Stimulated activated CD8-positive, alpha-beta memory T cell treated with anti-CD3 and anti-CD28 coated beads, Interleukin-15, amount 100 ng/mL, for 24 hours (primary cell): ENCODE measurements around the gene RPS5.
A peak's percentile ranks its signal among the peaks of the same experiment; 100 is the strongest.
"Not testable (repeated sequence)": the region's sequence is repeated elsewhere in the genome, so short reads cannot be mapped to it uniquely, and the experiment has no call there.

Experiments used
- DNase-seq: peaks from one replicate; pipeline ENCODE4 v3.0.0-alpha.2; 2020; ENCODE audit warnings: low read depth

RPS5 gene

DNA sequence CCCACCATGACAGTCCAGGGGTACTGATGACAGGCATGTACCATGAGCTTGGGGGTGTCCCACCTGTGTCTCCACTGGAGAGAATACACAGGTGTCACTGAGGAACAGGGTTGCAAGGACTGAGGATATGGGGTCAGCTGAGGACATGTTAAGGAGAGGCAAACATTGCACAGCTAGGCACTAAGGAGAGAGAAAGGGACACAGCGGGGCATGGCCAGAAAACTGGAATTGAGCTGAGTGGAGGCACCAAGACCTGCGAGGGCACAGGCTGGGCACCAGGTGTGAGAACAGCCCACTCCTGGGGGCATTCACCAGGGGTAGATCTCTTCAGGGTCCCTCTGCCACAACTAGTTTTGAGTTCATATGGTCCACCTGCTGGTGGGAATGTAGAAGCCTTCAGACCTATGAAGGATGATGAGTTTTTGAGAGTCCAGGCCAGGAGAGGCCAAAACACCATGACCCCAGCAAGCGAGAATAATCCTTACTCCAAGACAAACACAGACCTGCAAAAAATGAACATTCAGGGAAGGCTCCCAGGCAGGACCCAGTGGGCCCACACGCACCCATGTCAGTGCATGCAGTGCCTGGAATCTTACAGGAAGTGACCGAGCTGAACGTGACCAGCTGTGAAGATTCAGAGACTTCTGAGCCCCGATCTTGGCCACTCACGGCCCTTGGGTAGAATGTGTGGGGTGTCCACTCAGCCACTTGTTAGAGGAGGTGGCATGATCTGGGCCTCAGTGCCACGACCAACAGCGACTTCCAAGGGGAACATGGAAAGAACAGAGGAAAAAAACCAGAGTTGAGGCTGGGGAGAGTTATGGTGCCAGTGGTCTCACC lies 20.0 kb downstream of the RPS5 start:
- no peak for DNase-seq

DNA sequence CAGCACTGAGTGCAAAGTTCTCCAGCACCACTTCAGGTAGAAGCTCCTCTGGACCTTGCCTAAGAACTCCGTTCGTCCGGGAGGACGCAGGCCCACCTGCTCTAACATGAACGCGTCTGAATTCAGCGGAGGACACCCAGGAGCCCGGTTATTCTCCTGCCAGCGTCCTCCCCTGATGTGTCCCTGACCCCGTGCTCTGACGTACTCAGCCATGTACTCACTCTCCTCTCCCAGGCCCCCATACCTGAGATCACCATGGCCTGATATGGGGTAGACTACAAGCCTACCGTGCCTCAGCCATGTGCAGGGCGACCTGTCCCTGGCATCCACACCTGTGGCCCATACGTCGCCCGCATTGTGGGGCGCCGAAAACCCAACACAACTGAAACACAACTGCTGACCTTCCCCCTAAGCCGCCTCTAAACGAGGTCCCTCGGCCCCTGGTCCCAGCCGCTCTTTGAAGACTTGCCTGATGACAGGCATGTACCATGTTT lies 20.6 kb downstream of the RPS5 start:
- DNase-seq: no peak

DNA sequence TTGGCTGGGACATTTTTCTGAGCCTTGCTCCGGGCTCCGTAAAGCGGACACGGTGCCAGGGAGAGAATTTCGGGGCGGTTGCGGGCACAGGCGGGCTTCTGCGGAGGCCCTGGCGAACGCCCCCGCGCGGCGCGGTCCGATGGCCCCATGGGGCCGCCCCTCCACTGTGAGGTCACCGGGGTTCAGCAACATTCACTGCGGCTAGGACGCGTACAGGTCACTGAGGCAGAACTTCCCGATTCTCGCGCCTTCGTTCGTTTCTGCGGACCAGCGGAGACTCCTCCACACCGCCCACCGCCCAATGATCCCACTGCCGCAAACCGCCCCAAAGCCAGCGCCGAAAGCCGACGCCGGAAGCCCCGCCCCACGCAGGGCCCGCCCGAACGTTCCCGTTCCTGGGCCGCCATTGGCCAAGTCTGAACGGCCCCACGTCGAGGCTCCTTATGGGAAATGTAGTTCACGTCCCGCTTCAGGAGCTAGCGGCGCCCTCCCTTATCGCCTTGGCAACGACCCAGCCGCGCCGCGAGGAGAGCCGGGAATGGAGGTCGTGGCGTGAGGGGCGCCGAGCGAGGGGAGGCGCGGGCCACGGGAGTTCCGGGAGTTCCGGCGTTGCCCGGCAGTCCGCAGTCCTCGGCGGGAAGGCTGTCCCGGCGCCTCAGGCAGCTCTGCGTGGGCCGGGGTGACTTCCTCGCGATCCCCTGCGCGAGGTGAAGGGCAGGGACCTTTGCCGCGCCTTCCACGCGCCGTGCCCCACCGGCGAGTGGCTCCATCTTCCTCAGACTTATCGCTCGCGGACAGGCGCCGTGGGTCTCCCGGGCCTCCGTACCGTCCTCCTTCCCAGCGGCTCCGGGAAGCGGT lies 21.3 kb downstream of the RPS5 start, which contains the start of gene ZNF584:
Gene ZNF584, plus strand, starts transcription at position 498 of the 858 bp plus-strand sequence. CDS start 499 bp downstream, outside the sequence.
- DNase-seq: peak; percentile 87

DNA sequence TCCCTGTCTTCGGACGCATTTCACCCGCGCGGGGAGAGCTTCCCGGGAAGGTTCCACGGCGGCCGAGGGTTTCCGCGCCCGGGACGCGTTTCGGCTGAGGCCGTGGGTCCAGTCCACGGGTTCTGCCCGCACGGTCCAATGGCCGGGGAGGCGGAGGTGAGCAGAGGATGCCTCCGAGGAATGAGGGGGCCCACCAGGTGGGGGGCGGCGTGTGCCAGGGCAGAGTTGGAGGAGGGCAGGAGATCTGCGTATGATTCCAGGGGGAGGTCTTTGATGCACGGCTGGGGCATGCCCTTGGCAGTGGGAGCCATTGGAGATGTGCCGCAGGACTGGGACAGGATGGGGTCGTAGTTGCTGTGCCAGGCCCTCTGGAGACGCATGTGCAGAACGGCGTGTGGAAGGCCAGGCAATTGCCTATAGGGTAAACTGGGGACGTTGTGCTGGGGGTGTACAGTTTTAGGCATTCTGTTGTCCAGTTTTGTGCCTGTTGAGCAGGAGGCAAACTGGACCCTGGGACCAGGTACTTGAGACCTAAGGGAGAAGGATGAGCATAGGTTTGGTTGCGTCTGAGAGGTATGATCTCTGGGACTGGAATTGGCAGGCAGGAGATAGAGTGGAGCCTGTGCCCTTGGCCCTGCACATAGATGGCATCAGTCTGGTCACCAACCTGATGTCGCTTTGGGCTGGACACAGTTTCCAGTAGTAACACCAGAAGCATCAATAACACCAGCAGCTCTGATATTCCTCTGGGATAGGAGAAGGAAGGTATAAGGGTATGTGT lies 22.1 kb downstream of the RPS5 start:
- DNase-seq: no peak

DNA sequence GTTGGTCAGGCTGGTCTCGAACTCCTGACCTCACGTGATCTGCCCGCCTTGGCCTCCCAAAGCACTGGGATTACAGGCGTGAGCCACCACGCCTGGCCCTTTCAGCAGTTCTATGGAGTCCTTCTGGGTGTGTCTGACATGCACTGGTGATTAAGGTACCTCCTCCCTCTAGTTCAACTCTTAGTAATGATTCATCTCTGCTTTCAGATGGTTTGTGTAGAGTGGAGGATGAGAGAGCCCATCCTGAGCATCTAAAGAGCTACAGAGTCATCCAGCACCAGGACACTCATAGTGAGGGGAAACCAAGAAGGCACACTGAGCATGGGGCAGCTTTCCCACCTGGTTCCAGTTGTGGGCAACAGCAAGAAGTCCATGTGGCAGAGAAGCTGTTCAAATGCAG lies 29.5 kb downstream of the RPS5 start:
- no peak for DNase-seq

DNA sequence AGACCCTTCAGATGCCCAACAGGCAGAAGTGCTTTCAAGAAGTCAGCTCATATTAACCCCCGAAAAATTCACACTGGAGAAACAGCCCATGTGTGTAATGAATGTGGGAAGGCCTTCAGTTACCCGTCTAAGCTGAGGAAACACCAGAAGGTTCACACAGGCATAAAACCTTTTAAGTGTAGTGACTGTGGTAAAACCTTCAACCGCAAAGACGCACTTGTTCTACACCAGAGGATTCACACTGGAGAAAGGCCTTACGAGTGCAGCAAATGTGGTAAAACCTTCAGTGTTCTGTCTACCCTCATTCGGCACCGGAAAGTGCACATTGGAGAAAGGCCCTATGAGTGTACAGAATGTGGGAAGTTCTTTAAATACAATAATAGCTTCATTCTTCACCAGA lies 30.0 kb downstream of the RPS5 start:
- DNase-seq: no peak

DNA sequence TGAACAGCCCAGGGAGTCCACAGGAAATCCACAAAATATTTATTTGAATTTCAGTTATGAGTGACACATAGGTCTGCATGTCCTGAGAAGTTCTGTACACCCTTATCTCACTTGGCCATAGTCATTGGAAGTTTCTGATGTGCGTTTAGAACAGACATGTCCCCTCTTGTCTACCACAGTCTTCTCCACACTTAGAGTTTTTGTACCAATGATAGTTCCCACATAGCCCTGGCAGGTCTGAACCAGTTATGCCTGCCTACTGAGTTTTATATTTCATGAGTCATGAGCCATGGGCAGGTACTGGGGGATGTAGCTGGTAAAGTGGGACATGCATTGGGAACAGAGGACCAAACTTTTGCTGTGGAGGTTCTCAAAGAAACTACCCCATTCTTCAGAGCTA lies 41.5 kb downstream of the RPS5 start:
- DNase-seq: no peak

DNA sequence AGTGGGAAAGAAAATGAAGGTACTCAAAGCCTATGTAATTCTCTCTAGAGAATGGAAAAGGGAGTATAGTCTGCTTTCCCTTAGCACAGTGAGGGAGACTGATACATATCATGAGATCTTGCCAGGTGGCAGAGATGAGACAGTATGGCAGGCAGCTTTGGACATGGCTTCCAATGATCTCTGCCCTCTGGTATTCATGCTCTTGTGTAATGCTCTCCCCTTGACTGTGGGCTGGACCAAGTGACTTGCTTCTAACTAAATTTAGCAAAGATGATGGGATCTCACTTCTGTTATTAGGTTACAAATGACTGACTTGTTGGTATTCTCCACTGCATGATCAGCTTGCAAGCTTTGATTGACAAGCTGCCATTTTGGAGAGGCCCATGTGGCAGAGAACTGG lies 42.7 kb downstream of the RPS5 start:
- DNase-seq: no peak

DNA sequence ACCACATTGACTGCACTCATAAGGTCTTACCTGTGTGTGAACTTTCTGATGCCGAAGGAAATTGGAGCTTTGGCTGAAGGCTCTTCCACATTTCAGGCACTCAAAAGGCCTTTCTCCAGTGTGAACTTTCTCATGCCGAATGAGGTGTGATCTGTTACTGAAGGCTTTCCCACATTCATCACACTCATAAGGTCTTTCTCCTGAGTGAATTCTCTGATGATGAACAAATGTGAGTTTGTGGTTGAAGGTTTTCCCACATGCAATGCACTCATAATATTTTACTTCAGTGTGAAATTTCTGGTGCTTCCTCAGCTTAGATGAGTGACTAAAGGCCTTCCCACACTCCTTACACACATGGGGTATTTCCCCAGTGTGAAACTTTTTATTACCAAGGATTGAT lies 47.1 kb downstream of the RPS5 start:
- DNase-seq: no peak

DNA sequence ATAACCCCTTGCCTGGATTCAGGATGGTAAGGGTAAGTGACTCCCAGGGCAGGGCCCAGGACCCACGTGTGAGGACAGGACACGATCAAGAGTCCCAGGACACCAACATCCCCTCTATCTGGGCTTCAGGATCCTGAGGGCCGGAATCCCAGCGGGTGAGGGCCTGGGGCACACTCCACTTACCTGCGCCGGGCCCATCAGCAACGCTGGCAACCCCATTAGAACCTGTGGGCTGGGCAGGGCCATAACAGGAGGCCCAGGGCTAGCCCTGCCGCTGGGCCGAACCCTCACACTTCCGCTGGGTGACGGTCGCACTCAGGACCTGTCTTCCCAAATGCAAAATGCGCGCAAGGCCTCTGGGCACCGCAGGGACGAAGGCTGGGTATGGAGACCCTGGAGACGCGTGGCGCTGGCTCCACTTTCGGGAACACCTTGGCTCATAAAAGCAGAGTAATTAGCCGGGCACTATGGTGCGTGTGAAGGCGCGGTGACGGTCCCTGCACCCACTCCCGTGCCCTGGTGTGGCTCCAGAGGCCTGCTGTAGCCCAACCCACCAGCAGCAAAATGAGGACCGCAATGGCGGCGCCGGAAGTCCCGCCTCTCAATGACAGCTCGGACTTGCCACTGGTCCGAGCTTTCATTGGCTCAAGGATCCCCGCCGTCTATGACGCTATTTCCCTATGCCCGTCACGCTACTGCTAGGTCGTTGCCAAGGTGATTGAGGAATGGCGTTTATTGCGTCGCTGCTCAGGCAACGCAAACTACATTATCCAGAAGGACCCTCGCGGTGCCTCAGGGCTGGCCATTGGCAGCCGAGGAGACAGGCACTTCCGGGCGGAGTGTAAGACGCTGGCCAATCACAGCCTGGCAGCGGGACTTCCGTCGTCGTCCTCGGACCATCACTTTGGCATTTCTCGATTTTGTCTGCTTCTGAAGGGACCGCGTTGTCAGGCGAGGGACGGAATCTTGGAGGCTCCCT lies 52.8 kb downstream of the RPS5 start, which contains the start of gene ZNF132:
Gene ZNF132, minus strand, starts transcription at position 578 of the 979 bp plus-strand sequence. Its CDS starts 332 bp downstream, at position 246.
- DNase-seq: peak; percentile 65

DNA sequence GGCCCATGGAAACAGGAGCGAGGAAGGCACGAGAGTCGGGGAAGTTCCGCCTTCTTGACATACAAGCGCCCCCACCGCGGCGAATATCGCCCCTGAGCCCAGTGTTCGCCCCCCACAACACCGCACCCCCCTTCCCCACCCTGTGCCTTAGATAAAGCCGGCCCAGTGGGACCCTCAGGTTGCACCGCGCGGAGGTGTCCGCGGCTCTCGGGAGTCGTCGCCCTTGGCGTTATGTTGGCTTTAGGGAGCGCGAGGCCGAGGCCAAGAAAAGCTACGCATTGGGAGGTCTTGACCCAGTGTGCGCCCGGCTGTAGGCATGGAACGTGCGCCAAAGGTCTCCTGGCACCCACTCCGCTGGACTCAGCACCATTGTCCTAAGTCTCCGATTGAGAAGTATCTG lies 53.5 kb downstream of the RPS5 start:
- DNase-seq: no peak

DNA sequence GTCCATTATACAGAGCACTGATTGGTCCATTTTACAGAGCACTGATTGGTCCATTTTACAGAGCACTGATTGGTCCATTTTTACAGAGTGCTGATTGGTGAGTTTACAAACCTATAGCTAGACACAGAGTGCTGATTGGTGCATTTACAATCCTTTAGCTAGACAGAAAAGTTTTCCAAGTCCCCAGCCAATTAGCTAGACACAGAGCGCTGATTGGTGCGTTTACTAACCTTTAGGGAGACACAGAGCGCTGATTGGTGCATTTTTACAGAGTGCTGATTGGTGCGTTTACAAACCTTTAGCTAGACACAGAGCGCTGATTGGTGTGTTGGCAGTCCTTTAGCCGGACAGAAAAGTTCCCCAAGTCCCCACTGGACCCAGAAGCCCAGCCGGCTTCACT lies 55.9 kb downstream of the RPS5 start:
- DNase-seq: not testable (repeated sequence)
